ENCODE measurements around the gene SLC31A1.

Gene SLC31A1

GRCh38 chr9:113221003-113221799 is at the start of gene SLC31A1, which contains the start of gene FKBP15:
Gene SLC31A1, plus strand, starts transcription at chr9:113221544. Its CDS starts 34,605 bp downstream, at chr9:113256149.
Gene FKBP15, minus strand, starts transcription at chr9:113221277. Its CDS starts 34 bp downstream, at chr9:113221243.
- H3K79me2 ChIP-seq (ENCODE audit: low read length): peaks cover 52% of the 10 kb centered on the region
- H3K36me3 ChIP-seq (replicated peaks; ENCODE audit: low read depth, low read length): peaks cover 32% of the 10 kb centered on the region
- H3K27ac ChIP-seq (ENCODE audit: low read length): peak within 1 kb of the TSS; percentile 96
- H4K20me1 ChIP-seq (ENCODE audit: insufficient read depth, low read length): peaks cover 15% of the 10 kb centered on the region
- peak within 1 kb of the TSS; percentile 84 for H2AFZ ChIP-seq (ENCODE audit: low read depth, low read length)
- TF ChIP-seq EZH2phosphoT487 (IDR thresholded peaks at IDR 0.05; ENCODE audit: low read depth) (no peak), CTCF (IDR thresholded peaks at IDR 0.05; ENCODE audit: low read depth, low read length) (no peak)
- H3K4me1 ChIP-seq (ENCODE audit: low read length): peaks cover 28% of the 10 kb centered on the region
- H3K9ac ChIP-seq (ENCODE audit: low read length): peak within 1 kb of the TSS; percentile 89
- H3K4me2 ChIP-seq (ENCODE audit: low read length): peak within 1 kb of the TSS; percentile 94
- no peaks in the 10 kb centered on the region for H3K9me3 ChIP-seq (ENCODE audit: insufficient read depth, low read length)
- H3K27me3 ChIP-seq (ENCODE audit: low read depth, low read length): no peaks in the 10 kb centered on the region
- peak within 1 kb of the TSS; percentile 92 for H3K4me3 ChIP-seq (ENCODE audit: low read length)

GRCh38 chr9:113173341-113173740 is 48.0 kb upstream of the SLC31A1 start:
- Histone ChIP-seq H3K4me3 (ENCODE audit: low read length) (no peak overlapping the region), H3K9me3 (ENCODE audit: insufficient read depth, low read length) (no peaks in the 10 kb centered on the region), H3K9ac (ENCODE audit: low read length) (no peak overlapping the region), H3K27me3 (ENCODE audit: low read depth, low read length) (no peaks in the 10 kb centered on the region), H3K4me2 (ENCODE audit: low read length) (no peak overlapping the region), H3K27ac (ENCODE audit: low read length) (no peak overlapping the region), H3K79me2 (ENCODE audit: low read length) (no peaks in the 10 kb centered on the region), H3K4me1 (ENCODE audit: low read length) (no peaks in the 10 kb centered on the region), H2AFZ (ENCODE audit: low read depth, low read length) (no peak overlapping the region), H4K20me1 (ENCODE audit: insufficient read depth, low read length) (no peaks in the 10 kb centered on the region), H3K36me3 (replicated peaks; ENCODE audit: low read depth, low read length) (peaks cover 72% of the 10 kb centered on the region)
- TF ChIP-seq EZH2phosphoT487 (IDR thresholded peaks at IDR 0.05; ENCODE audit: low read depth) (no peak), CTCF (IDR thresholded peaks at IDR 0.05; ENCODE audit: low read depth, low read length) (no peak)

GRCh38 chr9:113176803-113177202 is 44.5 kb upstream of the SLC31A1 start:
- Histone ChIP-seq H3K27me3 (ENCODE audit: low read depth, low read length) (no peaks in the 10 kb centered on the region), H2AFZ (ENCODE audit: low read depth, low read length) (no peak overlapping the region), H3K9ac (ENCODE audit: low read length) (no peak overlapping the region), H3K4me3 (ENCODE audit: low read length) (no peak overlapping the region), H4K20me1 (ENCODE audit: insufficient read depth, low read length) (no peaks in the 10 kb centered on the region; the same call in 1 of the 2 replicates), H3K27ac (ENCODE audit: low read length) (no peak overlapping the region), H3K4me2 (ENCODE audit: low read length) (no peak overlapping the region), H3K4me1 (ENCODE audit: low read length) (no peaks in the 10 kb centered on the region), H3K9me3 (ENCODE audit: insufficient read depth, low read length) (no peaks in the 10 kb centered on the region), H3K79me2 (ENCODE audit: low read length) (no peaks in the 10 kb centered on the region), H3K36me3 (replicated peaks; ENCODE audit: low read depth, low read length) (peaks cover 75% of the 10 kb centered on the region)
- no peak for TF ChIP-seq CTCF (IDR thresholded peaks at IDR 0.05; ENCODE audit: low read depth, low read length)
- TF ChIP-seq EZH2phosphoT487 (IDR thresholded peaks at IDR 0.05; ENCODE audit: low read depth): no peak

- Histone ChIP-seq H3K79me2 (ENCODE audit: low read length) (no peaks in the 10 kb centered on the region), H3K9me3 (ENCODE audit: insufficient read depth, low read length) (no peaks in the 10 kb centered on the region), H3K9ac (ENCODE audit: low read length) (no peak overlapping the region), H3K4me3 (ENCODE audit: low read length) (no peak overlapping the region), H3K27me3 (ENCODE audit: low read depth, low read length) (no peaks in the 10 kb centered on the region), H4K20me1 (ENCODE audit: insufficient read depth, low read length) (no peaks in the 10 kb centered on the region; the same call in 1 of the 2 replicates), H2AFZ (ENCODE audit: low read depth, low read length) (no peak overlapping the region), H3K4me1 (ENCODE audit: low read length) (no peaks in the 10 kb centered on the region), H3K27ac (ENCODE audit: low read length) (no peak overlapping the region), H3K36me3 (replicated peaks; ENCODE audit: low read depth, low read length) (peaks cover 79% of the 10 kb centered on the region), H3K4me2 (ENCODE audit: low read length) (no peak overlapping the region)
- TF ChIP-seq EZH2phosphoT487 (IDR thresholded peaks at IDR 0.05; ENCODE audit: low read depth) (no peak), CTCF (IDR thresholded peaks at IDR 0.05; ENCODE audit: low read depth, low read length) (no peak)
Measured at GRCh38 chr9:113177251-113177650, 44.1 kb upstream of the SLC31A1 start.

Measured in OCI-LY3 (cell line).